ENCODE results near the gene PAK5.

The PAK5 gene

DNA sequence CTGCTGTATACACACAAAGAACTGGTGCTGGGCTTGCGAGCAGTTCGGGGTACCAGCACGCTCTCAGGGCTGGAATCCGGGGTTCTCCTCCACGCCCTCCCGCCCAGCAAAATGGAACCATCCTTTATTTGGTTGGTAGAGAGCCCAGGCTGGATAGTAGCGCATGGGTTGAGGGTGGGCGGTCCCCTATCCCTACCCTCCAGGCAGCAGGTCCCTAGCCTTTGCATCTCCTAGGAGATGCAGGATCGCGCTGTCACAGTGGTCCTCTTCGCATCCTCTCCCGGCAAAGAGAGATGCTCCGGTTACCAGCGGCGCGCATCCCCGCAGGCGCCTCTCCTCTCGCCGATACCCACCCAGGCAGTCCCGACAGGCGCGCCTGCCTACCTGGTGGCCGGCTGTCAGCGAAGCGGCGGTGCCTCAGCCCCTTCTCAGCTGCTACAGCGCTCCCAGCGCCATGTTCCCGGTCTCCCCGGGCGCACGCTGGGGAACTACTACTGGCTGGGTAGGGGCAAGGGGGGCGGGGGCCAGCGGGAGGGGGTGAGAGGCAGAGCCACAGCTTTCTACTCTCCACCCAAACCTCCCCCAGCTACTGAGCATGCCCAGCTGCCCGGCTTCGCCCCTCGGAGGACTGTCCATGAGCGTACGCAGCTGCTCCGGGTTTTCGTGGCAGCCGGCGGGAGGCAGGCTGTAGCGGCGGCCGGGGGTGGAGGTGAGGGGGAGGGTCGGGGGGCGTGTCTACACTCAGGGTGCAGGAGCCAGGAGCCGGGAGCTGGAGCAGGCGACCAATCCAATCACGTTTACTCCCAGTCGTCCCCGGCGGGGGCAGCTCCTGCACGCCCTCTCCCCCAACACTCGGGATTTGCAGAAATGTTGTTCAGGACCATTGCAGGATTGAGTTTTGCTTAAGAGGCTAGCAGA is at the start of gene PAK5:
Gene PAK5, minus strand, starts transcription at position 699 of the 918 bp plus-strand sequence. CDS start 194,748 bp downstream, outside the sequence.
- H3K4me2 ChIP-seq (ENCODE audit: low read depth, low read length) = peak within 1 kb of the TSS; percentile 70
- peak within 1 kb of the TSS; percentile 80 for H3K4me3 ChIP-seq (ENCODE audit: low read length)
- peak within 1 kb of the TSS; percentile 53 for H2AFZ ChIP-seq (ENCODE audit: low read length)
- H3K27me3 ChIP-seq (replicated peaks; ENCODE audit: insufficient read depth, low read length) = no peaks in the 10 kb centered on the region
- H3F3A ChIP-seq (ENCODE audit: insufficient read depth, low read length) = no peaks in the 10 kb centered on the region
- 0 out of 2 replicates have a peak, but pooled peaks cover 4% of the 10 kb centered on the region for H3K4me1 ChIP-seq (ENCODE audit: low read length)
- H3K9me3 ChIP-seq (replicated peaks; ENCODE audit: insufficient read depth, low read length) = no peaks in the 10 kb centered on the region
- no peaks in the 10 kb centered on the region for H3K79me2 ChIP-seq (ENCODE audit: low read length)
- peak within 1 kb of the TSS; percentile 34; the same call in 1 of the 2 replicates for H3K9ac ChIP-seq (ENCODE audit: low read length)
- no peak within 1 kb of the TSS for H3K27ac ChIP-seq (ENCODE audit: low read length)
- TF ChIP-seq EZH2phosphoT487 (IDR thresholded peaks at IDR 0.05; ENCODE audit: low read length) = no peak
- TF ChIP-seq EZH2 (optimal IDR thresholded peaks at IDR 0.05; ENCODE audit: low read depth, low read length) = no peak
- TF ChIP-seq, protein P1, sequence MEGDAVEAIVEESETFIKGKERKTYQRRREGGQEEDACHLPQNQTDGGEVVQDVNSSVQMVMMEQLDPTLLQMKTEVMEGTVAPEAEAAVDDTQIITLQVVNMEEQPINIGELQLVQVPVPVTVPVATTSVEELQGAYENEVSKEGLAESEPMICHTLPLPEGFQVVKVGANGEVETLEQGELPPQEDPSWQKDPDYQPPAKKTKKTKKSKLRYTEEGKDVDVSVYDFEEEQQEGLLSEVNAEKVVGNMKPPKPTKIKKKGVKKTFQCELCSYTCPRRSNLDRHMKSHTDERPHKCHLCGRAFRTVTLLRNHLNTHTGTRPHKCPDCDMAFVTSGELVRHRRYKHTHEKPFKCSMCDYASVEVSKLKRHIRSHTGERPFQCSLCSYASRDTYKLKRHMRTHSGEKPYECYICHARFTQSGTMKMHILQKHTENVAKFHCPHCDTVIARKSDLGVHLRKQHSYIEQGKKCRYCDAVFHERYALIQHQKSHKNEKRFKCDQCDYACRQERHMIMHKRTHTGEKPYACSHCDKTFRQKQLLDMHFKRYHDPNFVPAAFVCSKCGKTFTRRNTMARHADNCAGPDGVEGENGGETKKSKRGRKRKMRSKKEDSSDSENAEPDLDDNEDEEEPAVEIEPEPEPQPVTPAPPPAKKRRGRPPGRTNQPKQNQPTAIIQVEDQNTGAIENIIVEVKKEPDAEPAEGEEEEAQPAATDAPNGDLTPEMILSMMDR (IDR thresholded peaks at IDR 0.05; ENCODE audit: low read length) = no peak
- no peaks in the 10 kb centered on the region for H4K20me1 ChIP-seq (ENCODE audit: insufficient read depth, low read length)
- peak; percentile 84 for DNase-seq
- no peaks in the 10 kb centered on the region for H3K9me2 ChIP-seq (replicated peaks; ENCODE audit: insufficient read depth, low read length)
- H3K36me3 ChIP-seq (replicated peaks; ENCODE audit: insufficient read depth, low read length) = no peaks in the 10 kb centered on the region

DNA sequence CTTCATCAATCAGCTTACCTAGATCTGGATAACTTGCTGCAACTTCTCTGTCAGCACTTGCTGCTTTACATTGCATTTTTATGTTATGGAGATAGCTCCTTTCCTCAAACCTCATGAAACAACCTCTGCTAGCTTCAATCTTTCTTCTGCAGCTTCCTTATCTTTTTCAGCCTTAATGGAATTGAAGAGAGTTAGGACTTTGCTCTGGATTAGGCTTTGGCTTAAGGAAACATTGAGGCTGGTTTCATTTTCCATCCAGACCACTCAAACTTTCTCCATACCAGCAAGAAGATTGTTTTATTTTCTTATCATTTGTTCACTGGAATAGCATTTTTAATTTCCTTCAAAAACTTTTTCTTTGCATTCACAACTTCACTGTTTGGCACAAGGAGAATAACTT is 48.8 kb upstream of the PAK5 start:
- TF ChIP-seq EZH2 (optimal IDR thresholded peaks at IDR 0.05; ENCODE audit: low read depth, low read length) (no peak), EZH2phosphoT487 (IDR thresholded peaks at IDR 0.05; ENCODE audit: low read length) (no peak)
- TF ChIP-seq, protein P1 (IDR thresholded peaks at IDR 0.05; ENCODE audit: low read length) = no peak
- no peaks in the 10 kb centered on the region for H3F3A ChIP-seq (ENCODE audit: insufficient read depth, low read length)
- no peaks in the 10 kb centered on the region for H3K4me1 ChIP-seq (ENCODE audit: low read length)
- H4K20me1 ChIP-seq (ENCODE audit: insufficient read depth, low read length) = no peaks in the 10 kb centered on the region
- no peak overlapping the region for H3K4me3 ChIP-seq (ENCODE audit: low read length)
- H3K36me3 ChIP-seq (replicated peaks; ENCODE audit: insufficient read depth, low read length) = no peaks in the 10 kb centered on the region
- H3K27me3 ChIP-seq (replicated peaks; ENCODE audit: insufficient read depth, low read length) = no peaks in the 10 kb centered on the region
- no peak overlapping the region for H3K9ac ChIP-seq (ENCODE audit: low read length)
- H2AFZ ChIP-seq (ENCODE audit: low read length) = no peak overlapping the region
- no peaks in the 10 kb centered on the region for H3K9me2 ChIP-seq (replicated peaks; ENCODE audit: insufficient read depth, low read length)
- no peak for DNase-seq
- no peaks in the 10 kb centered on the region for H3K79me2 ChIP-seq (ENCODE audit: low read length)
- no peak overlapping the region for H3K4me2 ChIP-seq (ENCODE audit: low read depth, low read length)
- no peaks in the 10 kb centered on the region for H3K9me3 ChIP-seq (replicated peaks; ENCODE audit: insufficient read depth, low read length)
- H3K27ac ChIP-seq (ENCODE audit: low read length) = no peak overlapping the region

DNA sequence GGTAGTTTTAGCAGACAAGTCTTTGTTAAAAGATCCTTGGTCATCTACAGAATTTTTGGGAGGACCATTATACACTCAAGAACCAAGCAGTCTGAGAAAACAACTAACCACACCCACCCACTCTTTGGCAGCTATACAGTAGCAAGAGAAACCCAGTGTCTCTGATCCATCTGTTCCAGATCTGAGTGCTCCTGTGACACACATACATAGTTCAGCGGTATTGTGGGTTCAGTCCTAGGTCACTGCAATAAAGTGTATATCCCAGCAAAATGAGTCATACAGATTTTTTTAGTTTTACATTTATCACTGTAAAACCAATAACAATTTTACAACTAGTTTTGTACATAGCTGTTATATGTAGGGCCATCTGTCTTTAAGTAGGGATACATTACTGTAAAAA is 47.4 kb upstream of the PAK5 start:
- H3K4me1 ChIP-seq (ENCODE audit: low read length) = no peaks in the 10 kb centered on the region
- H2AFZ ChIP-seq (ENCODE audit: low read length) = no peak overlapping the region
- no peaks in the 10 kb centered on the region for H4K20me1 ChIP-seq (ENCODE audit: insufficient read depth, low read length)
- no peaks in the 10 kb centered on the region for H3K79me2 ChIP-seq (ENCODE audit: low read length)
- no peaks in the 10 kb centered on the region for H3F3A ChIP-seq (ENCODE audit: insufficient read depth, low read length)
- H3K9me2 ChIP-seq (replicated peaks; ENCODE audit: insufficient read depth, low read length) = no peaks in the 10 kb centered on the region
- no peaks in the 10 kb centered on the region for H3K9me3 ChIP-seq (replicated peaks; ENCODE audit: insufficient read depth, low read length)
- no peaks in the 10 kb centered on the region for H3K27me3 ChIP-seq (replicated peaks; ENCODE audit: insufficient read depth, low read length)
- H3K4me3 ChIP-seq (ENCODE audit: low read length) = no peak overlapping the region
- no peak for DNase-seq
- no peak overlapping the region for H3K9ac ChIP-seq (ENCODE audit: low read length)
- no peaks in the 10 kb centered on the region for H3K36me3 ChIP-seq (replicated peaks; ENCODE audit: insufficient read depth, low read length)
- TF ChIP-seq, protein P1 (IDR thresholded peaks at IDR 0.05; ENCODE audit: low read length) = no peak
- TF ChIP-seq EZH2phosphoT487 (IDR thresholded peaks at IDR 0.05; ENCODE audit: low read length) (no peak), EZH2 (optimal IDR thresholded peaks at IDR 0.05; ENCODE audit: low read depth, low read length) (no peak)
- H3K4me2 ChIP-seq (ENCODE audit: low read depth, low read length) = no peak overlapping the region
- H3K27ac ChIP-seq (ENCODE audit: low read length) = no peak overlapping the region
